ENCODE results near the gene RPP30. TPM values are rescaled to one million over a fixed set of nuclear protein-coding genes. Genes with fewer than 3 reads are reported as not detected.

Gene RPP30
- total RNA-seq, 3 donors from 2014 or later: 31.8 to 48.7 (median 40.3) TPM

DNA sequence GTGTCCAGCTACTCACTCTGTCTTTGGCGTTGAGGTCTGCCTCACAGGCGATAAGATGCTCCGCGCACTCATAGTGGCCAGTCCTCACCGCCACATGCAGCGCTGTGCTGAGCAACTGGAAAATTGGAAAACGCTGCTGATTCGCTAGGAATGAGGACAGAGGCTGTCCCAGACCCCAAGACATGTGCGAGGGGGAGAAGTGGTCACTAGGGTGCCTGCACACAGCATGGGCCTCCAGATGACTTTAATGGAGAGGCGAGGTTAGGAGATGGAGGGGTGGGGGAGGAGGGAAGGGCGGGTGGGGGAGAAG lies 43.9 kb downstream of the RPP30 start:
- intact Hi-C loops (cut with DNase I; ENCODE audit: low total_unique reads): no loop called here
- Histone ChIP-seq H3K27ac (no peak overlapping the region), H3K36me3 (no peaks in the 10 kb centered on the region), H3K4me1 (no peaks in the 10 kb centered on the region), H3K27me3 (no peaks in the 10 kb centered on the region), H3K9me3 (no peaks in the 10 kb centered on the region), H3K4me3 (no peak overlapping the region)
- no peak for TF ChIP-seq POLR2A (IDR thresholded peaks at IDR 0.05)
- TF ChIP-seq, protein P1, sequence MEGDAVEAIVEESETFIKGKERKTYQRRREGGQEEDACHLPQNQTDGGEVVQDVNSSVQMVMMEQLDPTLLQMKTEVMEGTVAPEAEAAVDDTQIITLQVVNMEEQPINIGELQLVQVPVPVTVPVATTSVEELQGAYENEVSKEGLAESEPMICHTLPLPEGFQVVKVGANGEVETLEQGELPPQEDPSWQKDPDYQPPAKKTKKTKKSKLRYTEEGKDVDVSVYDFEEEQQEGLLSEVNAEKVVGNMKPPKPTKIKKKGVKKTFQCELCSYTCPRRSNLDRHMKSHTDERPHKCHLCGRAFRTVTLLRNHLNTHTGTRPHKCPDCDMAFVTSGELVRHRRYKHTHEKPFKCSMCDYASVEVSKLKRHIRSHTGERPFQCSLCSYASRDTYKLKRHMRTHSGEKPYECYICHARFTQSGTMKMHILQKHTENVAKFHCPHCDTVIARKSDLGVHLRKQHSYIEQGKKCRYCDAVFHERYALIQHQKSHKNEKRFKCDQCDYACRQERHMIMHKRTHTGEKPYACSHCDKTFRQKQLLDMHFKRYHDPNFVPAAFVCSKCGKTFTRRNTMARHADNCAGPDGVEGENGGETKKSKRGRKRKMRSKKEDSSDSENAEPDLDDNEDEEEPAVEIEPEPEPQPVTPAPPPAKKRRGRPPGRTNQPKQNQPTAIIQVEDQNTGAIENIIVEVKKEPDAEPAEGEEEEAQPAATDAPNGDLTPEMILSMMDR (IDR thresholded peaks at IDR 0.05): no peak
- TF ChIP-seq POLR2AphosphoS5 (IDR thresholded peaks at IDR 0.05): no peak
- DNase-seq (ENCODE audit: low spot score in 2 of 2): no peak

GRCh38 chr10:90916392-90917237 lies 44.8 kb downstream of the RPP30 start:
- no peaks in the 10 kb centered on the region for H3K36me3 ChIP-seq
- intact Hi-C loops (cut with DNase I; ENCODE audit: low total_unique reads): no loop called here
- no peaks in the 10 kb centered on the region for H3K27me3 ChIP-seq

DNA sequence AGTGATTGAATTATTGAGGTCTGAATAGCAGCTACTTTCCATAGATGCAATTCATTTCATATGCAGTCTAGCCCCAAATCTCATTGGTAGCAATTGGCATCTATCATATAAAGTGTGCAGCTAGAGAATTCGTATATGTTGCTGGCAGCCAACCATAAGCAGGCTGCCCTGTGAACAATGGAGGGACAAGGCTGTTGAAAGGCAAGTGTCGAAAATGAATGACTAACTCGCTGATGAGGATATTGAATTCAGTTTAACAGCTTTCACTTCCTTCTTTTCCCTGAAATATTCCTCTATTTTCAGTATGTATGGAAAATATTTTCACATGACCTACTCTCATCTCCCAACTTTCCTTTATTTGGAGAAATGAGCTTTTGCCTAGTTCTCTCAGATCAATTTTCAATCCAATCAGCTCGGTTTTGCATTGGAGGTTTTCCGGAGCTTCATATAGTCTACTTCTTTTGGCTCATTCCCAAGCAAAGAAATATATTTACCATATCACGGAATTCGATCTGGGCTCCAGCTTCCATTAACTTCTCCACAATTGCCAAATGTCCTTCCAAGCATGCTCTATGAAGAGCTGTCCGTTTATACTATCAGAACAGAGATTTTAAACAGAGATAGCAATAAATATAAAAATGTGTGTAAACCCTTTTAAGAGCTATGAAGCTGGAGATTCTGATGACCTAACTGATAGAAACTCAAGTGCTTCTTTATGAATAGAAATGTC lies 45.6 kb downstream of the RPP30 start:
- H3K9me3 ChIP-seq: no peaks in the 10 kb centered on the region
- H3K27ac ChIP-seq: no peak overlapping the region
- H3K36me3 ChIP-seq: no peaks in the 10 kb centered on the region
- no peak for DNase-seq (ENCODE audit: low spot score in 2 of 2)
- H3K4me1 ChIP-seq: no peaks in the 10 kb centered on the region
- H3K4me3 ChIP-seq: no peak overlapping the region
- TF ChIP-seq POLR2AphosphoS5 (IDR thresholded peaks at IDR 0.05) (no peak), POLR2A (IDR thresholded peaks at IDR 0.05) (no peak)
- TF ChIP-seq, protein P1 (IDR thresholded peaks at IDR 0.05): no peak
- no peaks in the 10 kb centered on the region for H3K27me3 ChIP-seq
- intact Hi-C loops (cut with DNase I; ENCODE audit: low total_unique reads): no loop called here

More at GRCh38 chr10:90916392-90917237, 44.8 kb downstream of the RPP30 start:
- Histone ChIP-seq H3K9me3 (no peaks in the 10 kb centered on the region), H3K4me1 (no peaks in the 10 kb centered on the region), H3K4me3 (no peak overlapping the region), H3K27ac (no peak overlapping the region)
- DNase-seq (ENCODE audit: low spot score in 2 of 2): no peak
- TF ChIP-seq, protein P1 (IDR thresholded peaks at IDR 0.05): no peak
- TF ChIP-seq POLR2AphosphoS5 (IDR thresholded peaks at IDR 0.05) (no peak), POLR2A (IDR thresholded peaks at IDR 0.05) (no peak)

- no peaks in the 10 kb centered on the region for H3K9me3 ChIP-seq
- intact Hi-C loops (cut with DNase I; ENCODE audit: low total_unique reads): no loop called here
- no peaks in the 10 kb centered on the region for H3K4me1 ChIP-seq
- TF ChIP-seq POLR2A (IDR thresholded peaks at IDR 0.05) (no peak), POLR2AphosphoS5 (IDR thresholded peaks at IDR 0.05) (no peak)
- TF ChIP-seq, protein P1 (IDR thresholded peaks at IDR 0.05): no peak
- no peak overlapping the region for H3K4me3 ChIP-seq
- H3K27me3 ChIP-seq: no peaks in the 10 kb centered on the region
- H3K27ac ChIP-seq: no peak overlapping the region
- no peaks in the 10 kb centered on the region for H3K36me3 ChIP-seq
- no peak for DNase-seq (ENCODE audit: low spot score in 2 of 2)
These were observed 46.2 kb downstream of the RPP30 start for GRCh38 chr10:90917968-90918318.
